PFSK-1 (cell line): ENCODE measurements around the gene GPR160.

ENCODE experiments used
- REST ChIP-seq, 2 experiments: IDR thresholded peaks; 2 replicates each; pipeline versions ENCODE4 v1.6.1 to v1.8.0; 2011 to 2012; ENCODE audit warnings: low read depth in 2 of 2, low read length in 2 of 2, control low read depth in 1 of 2, inconsistent platforms in 1 of 2, mild to moderate bottlenecking in 1 of 2, moderate library complexity in 1 of 2; ENCODE audit not compliant: insufficient read depth in 1 of 2
- SIN3A ChIP-seq: IDR thresholded peaks from 2 replicates; pipeline ENCODE4 v1.6.1; 2012; ENCODE audit warnings: mild to moderate bottlenecking, low read length, moderate library complexity, borderline replicate concordance; ENCODE audit not compliant: insufficient read depth

GRCh38 chr3:170054204-170054603, 16.4 kb downstream of the GPR160 start:
- TF ChIP-seq REST (IDR thresholded peaks at IDR 0.05; ENCODE audit: insufficient read depth in 1 of 2, low read depth in 2 of 2, low read length in 2 of 2) (no peak), SIN3A (no peak)
